HepG2 (cell line): ENCODE measurements around the gene MPV17L2. TPM values are rescaled to one million over a fixed set of nuclear protein-coding genes. Genes with fewer than 3 reads are reported as not detected.
A peak's percentile ranks its signal among the peaks of the same experiment; 100 is the strongest.

Source experiments
- ATAC-seq: fragments of 200-7000 bp; cut with Tn5 transposase; 3 replicates; pipeline ENCODE4 v1.9.1; 2020; ENCODE audit warnings: mild to moderate bottlenecking, moderate library complexity
- BruUV-seq: library from RNA; stranded (reverse); fragments of 400-500 nt; replicated peaks from 2 replicates; lab custom pipeline; 2021; lab: Mats Ljungman, UMichigan
- CTCF ChIA-PET: fragments of 300-600 bp; formaldehyde crosslinking; extraction: SDS; loops from one replicate; lab custom pipeline; 2021; ENCODE audit warnings: low total read pairs, inconsistent platforms, low intra/inter-chr PET ratio; lab: Yijun Ruan, JAX
- POLR2A ChIA-PET: fragments of 350-600 bp; sonication (Branson Sonifier 250); formaldehyde crosslinking; loops from one replicate; lab custom pipeline; 2020; ENCODE audit warnings: antibody characterized with exemption, inconsistent platforms; lab: Yijun Ruan, JAX
- DNase-seq: peaks from one replicate; pipeline ENCODE4 v3.0.0-alpha.2; 2015; ENCODE audit warnings: low spot score
- FAIRE-seq: peaks from 3 replicates; lab custom pipeline; 2011; peaks lifted over from hg19 to GRCh38; lab: Jason Lieb, UNC
- H2AFZ ChIP-seq: one replicate; pipeline ENCODE4 v1.6.1; 2011; ENCODE audit warnings: low read length, inconsistent platforms
- H3K27ac ChIP-seq: fragments of 300-600 bp; 3 replicates; pipeline ENCODE4 v1.8.0; 2011; ENCODE audit warnings: mixed run types, mild to moderate bottlenecking, mixed read lengths, low read length, inconsistent platforms; ENCODE audit not compliant: insufficient read depth; ENCODE audit errors: extremely low read length
- H3K27me3 ChIP-seq, 2 experiments: fragments of 200-600 bp in 1 of 2; 2 replicates in 1 of 2; 3 replicates in 1 of 2; pipeline versions ENCODE4 v1.6.0 to v1.8.0; 2011; ENCODE audit warnings: low read length in 2 of 2, mild to moderate bottlenecking in 2 of 2, moderate library complexity in 2 of 2, inconsistent platforms in 1 of 2; ENCODE audit not compliant: insufficient read depth in 2 of 2, control insufficient read depth in 1 of 2
- H3K36me3 ChIP-seq, 2 experiments: fragments of 200-600 bp in 1 of 2; replicated peaks in 1 of 2; 2 replicates in 1 of 2; 3 replicates in 1 of 2; pipeline versions ENCODE4 v1.5.1 to v1.8.0; 2011; ENCODE audit warnings: low read length in 2 of 2, inconsistent platforms in 1 of 2; ENCODE audit not compliant: insufficient read depth in 2 of 2, control insufficient read depth in 1 of 2
- H3K4me1 ChIP-seq: 2 replicates; pipeline ENCODE4 v1.5.1; 2012; ENCODE audit warnings: low read length, inconsistent platforms; ENCODE audit not compliant: insufficient read depth
- H3K4me2 ChIP-seq: 2 replicates; pipeline ENCODE4 v1.6.0; 2011; ENCODE audit warnings: low read depth, low read length, inconsistent platforms
- H3K4me3 ChIP-seq, 3 experiments: fragments of 200-600 bp in 1 of 3; sonication (generic), shearing (Covaris generic) in 1 of 3; replicated peaks in 1 of 3; 2 replicates each; pipeline ENCODE4 v1.5.1; 2011 to 2016; ENCODE audit warnings: low read length in 3 of 3, inconsistent platforms in 2 of 3, low read depth in 2 of 3, mild to moderate bottlenecking in 2 of 3, control low read depth in 1 of 3, mixed read lengths in 1 of 3; ENCODE audit not compliant: insufficient read depth in 1 of 3
- H3K79me2 ChIP-seq: one replicate; pipeline ENCODE4 v1.6.1; 2011; ENCODE audit warnings: low read length, inconsistent platforms; ENCODE audit not compliant: insufficient read depth
- H3K9ac ChIP-seq: 2 replicates; pipeline ENCODE4 v1.6.0; 2011; ENCODE audit warnings: mild to moderate bottlenecking, low read depth, low read length, inconsistent platforms; ENCODE audit not compliant: insufficient read depth
- H3K9me3 ChIP-seq: 2 replicates; pipeline ENCODE4 v1.5.1; 2012; ENCODE audit warnings: mild to moderate bottlenecking, low read length
- H4K20me1 ChIP-seq: 2 replicates; pipeline ENCODE4 v1.6.0; 2011; ENCODE audit warnings: inconsistent platforms, mild to moderate bottlenecking, low read length, moderate library complexity; ENCODE audit not compliant: insufficient read depth
- ARHGAP35 ChIP-seq: sonication (generic); formaldehyde crosslinking; IDR thresholded peaks from 2 replicates; pipeline ENCODE4 v1.9.0; 2022; ENCODE audit warnings: mild to moderate bottlenecking, inconsistent platforms, moderate library complexity, missing genetic modification reagents, borderline replicate concordance
- ATF1 ChIP-seq: IDR thresholded peaks from 2 replicates; pipeline ENCODE4 v1.6.1; 2016; ENCODE audit warnings: mild to moderate bottlenecking, control low read depth
- ELF1 ChIP-seq: sonication (generic); formaldehyde crosslinking; IDR thresholded peaks from 2 replicates; pipeline ENCODE4 v1.4.0; 2020; ENCODE audit warnings: missing genetic modification reagents
- HDAC6 ChIP-seq: fragments of 200-600 bp; sonication (generic); IDR thresholded peaks from 2 replicates; pipeline ENCODE4 v1.7.0; 2017; ENCODE audit warnings: mild to moderate bottlenecking, antibody characterized with exemption, low read length, low read depth
- REPIN1 ChIP-seq: sonication (generic); formaldehyde crosslinking; IDR thresholded peaks from 2 replicates; pipeline ENCODE4 v1.8.0; 2022; ENCODE audit warnings: missing genetic modification reagents, low read depth, mild to moderate bottlenecking, borderline replicate concordance
- TBX3 ChIP-seq: fragments of 450-650 bp; IDR thresholded peaks from 2 replicates; pipeline ENCODE4 v1.6.1; 2017; ENCODE audit warnings: antibody characterized with exemption, mild to moderate bottlenecking, inconsistent platforms, borderline replicate concordance
- TCF7 ChIP-seq: sonication (generic); IDR thresholded peaks from 2 replicates; pipeline ENCODE4 v1.6.1; 2016; ENCODE audit warnings: antibody characterized with exemption, low read depth
- ZKSCAN5 ChIP-seq: sonication (generic); formaldehyde crosslinking; IDR thresholded peaks from 2 replicates; pipeline ENCODE4 v1.5.1; 2020; ENCODE audit warnings: mild to moderate bottlenecking, missing genetic modification reagents
- ZNF225 ChIP-seq: sonication (generic); formaldehyde crosslinking; IDR thresholded peaks from 2 replicates; pipeline ENCODE4 v1.4.0; 2020; ENCODE audit warnings: mild to moderate bottlenecking, missing genetic modification reagents
- ZNF790 ChIP-seq: sonication (generic); formaldehyde crosslinking; IDR thresholded peaks from 2 replicates; pipeline ENCODE4 v1.8.0; 2022; ENCODE audit warnings: missing genetic modification reagents, mild to moderate bottlenecking, borderline replicate concordance
- WGBS: methylation state at CpG from one replicate; pipeline ENCODE4 v1.1.6; 2017; ENCODE audit warnings: low lambda C conversion rate; 5-methylcytosine and 5-hydroxymethylcytosine counted together
- in situ Hi-C: cut with HindIII; loops from 2 replicates; pipeline ENCODE4 v1.10.0; 2017; ENCODE audit warnings: low pct_unique_long_range_greater_than_20kb; ENCODE audit not compliant: extremely low pct_ligation_motif_present
- intact Hi-C: fragments of 100-400 bp; cut with micrococcal nuclease; formaldehyde crosslinking; loops from one replicate; pipeline ENCODE4 v1.10.0; 2022; ENCODE audit not compliant: unreplicated experiment
- polyA plus RNA-seq, 8 experiments: library from polyadenylated mRNA; depleted of rRNA in 3 of 8; stranded (reverse) in 7 of 8; unstranded in 1 of 8; fragments of >200 nt; fragmentation: Illumina TruSeq in 4 of 8; extraction: Trizol in 4 of 8; gene quantifications; 2 replicates each; pipeline versions ENCODE4 v1.2.1 to v1.2.3, GENCODE V29; 2011 to 2016; ENCODE audit warnings: low read depth in 4 of 8, missing spikeins in 1 of 8, mixed read lengths in 1 of 8; ENCODE audit not compliant: insufficient read depth in 1 of 8
- total RNA-seq, 5 experiments: library from RNA; depleted of rRNA; stranded (reverse); fragments of >200 nt; fragmentation: Illumina TruSeq; extraction: Trizol; gene quantifications; 2 replicates each; pipeline ENCODE4 v1.2.3, GENCODE V29; 2016; ENCODE audit warnings: low read depth in 1 of 5

The MPV17L2 gene
- total and polyA plus RNA-seq, 2 of the 13 experiments (the other 11 are each of a cell fraction or from before 2014, with no cell fraction given) = 13.6 to 16.7 TPM

- TF ChIP-seq REPIN1 (CRISPR knock-in tag) (peak; percentile 71), ATF1 (CRISPR knock-in tag) (no peak)
Observed at GRCh38 chr19:18233224-18233825, 40.3 kb downstream of the MPV17L2 start (continued).

GRCh38 chr19:18234194-18234593, 41.2 kb downstream of the MPV17L2 start:
- Histone ChIP-seq H3K4me1 (peaks cover 20% of the 10 kb centered on the region), H4K20me1 (no peaks in the 10 kb centered on the region; the same call in 1 of the 2 replicates), H3K27ac (no peak overlapping the region), H3K36me3 (no peaks in the 10 kb centered on the region), H2AFZ (no peak overlapping the region), H3K9me3 (no peaks in the 10 kb centered on the region), H3K27me3 (peaks cover 0 to 4% of the 10 kb centered on the region in 2 experiments; a peak in 2 of 5 replicates), H3K79me2 (no peaks in the 10 kb centered on the region), H3K9ac (no peak overlapping the region), H3K4me2 (no peak overlapping the region), H3K4me3 (no peak overlapping the region)
- POLR2A ChIA-PET = no interaction called here
- CTCF ChIA-PET = no interaction called here
- in situ Hi-C loops = no loop called here
- intact Hi-C loops = no loop called here
- TF ChIP-seq HDAC6 (no peak), ZKSCAN5 (no peak), ZNF790 (CRISPR knock-in tag) (no peak), ARHGAP35 (no peak), ZNF225 (CRISPR knock-in tag) (no peak), ELF1 (CRISPR knock-in tag) (no peak), TCF7 (no peak), TBX3 (no peak)
- DNase-seq = no peak
- FAIRE-seq = no peak
- BruUV-seq = no TSS peak
- no peak for ATAC-seq
- 9% methylated on average over 4 of the region's 6 CpGs for WGBS
